HG03342 (cell line): ENCODE data around the gene RXRA.
A peak's percentile ranks its signal among the peaks of the same experiment; 100 is the strongest.

ENCODE experiments used
- ATAC-seq: cut with Tn5 transposase; IDR thresholded peaks from one replicate; pipeline ENCODE4 v1.9.1; 2021; ENCODE audit warnings: mild to moderate bottlenecking, moderate library complexity; ENCODE audit not compliant: unreplicated experiment

The RXRA gene

DNA sequence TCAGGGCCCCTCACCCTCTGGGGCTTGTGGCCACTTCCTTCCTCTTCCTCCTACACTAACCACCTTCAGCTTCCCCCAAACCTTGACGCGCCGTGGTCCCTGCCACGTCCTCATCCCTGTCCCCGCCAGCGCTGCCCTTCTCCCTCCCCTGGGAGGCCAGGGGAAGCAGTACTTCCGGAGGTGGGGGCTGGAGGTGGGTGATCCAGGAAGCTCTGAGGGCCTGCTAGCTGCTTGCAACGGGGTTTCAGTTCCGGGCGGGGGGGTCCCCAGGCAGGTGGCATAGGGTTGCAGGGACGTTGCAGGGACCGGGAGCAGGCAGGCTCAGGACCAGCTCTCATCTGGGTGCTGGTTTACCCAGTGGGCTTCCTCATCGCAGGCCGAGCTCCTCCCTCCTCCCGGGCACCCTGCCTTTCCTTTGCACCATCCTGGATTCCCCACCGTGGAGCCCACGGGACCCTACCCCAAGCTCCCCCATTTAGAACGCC is 70.0 kb downstream of the RXRA start:
- peak; percentile 41 for ATAC-seq

DNA sequence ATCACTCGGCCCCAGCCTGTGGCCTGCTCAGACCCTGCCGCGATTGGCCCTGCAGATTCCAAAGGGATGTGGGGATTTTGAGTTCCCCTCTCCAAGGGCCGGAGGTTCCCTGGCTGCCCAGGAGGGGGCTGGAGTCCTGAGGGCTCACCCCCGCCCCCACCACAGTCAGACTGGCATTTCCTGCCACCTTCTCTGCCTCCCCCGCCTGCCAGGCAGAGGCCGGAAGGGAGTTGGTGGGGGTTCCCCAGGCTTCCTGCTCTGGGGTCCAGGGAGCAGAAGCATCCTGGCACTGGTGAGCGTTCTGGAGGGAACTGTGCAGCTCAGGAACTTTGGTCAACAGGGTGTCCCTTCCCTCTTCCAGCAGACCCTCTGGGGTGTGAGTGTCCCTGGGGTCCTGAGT is 70.6 kb downstream of the RXRA start:
- ATAC-seq = no peak

DNA sequence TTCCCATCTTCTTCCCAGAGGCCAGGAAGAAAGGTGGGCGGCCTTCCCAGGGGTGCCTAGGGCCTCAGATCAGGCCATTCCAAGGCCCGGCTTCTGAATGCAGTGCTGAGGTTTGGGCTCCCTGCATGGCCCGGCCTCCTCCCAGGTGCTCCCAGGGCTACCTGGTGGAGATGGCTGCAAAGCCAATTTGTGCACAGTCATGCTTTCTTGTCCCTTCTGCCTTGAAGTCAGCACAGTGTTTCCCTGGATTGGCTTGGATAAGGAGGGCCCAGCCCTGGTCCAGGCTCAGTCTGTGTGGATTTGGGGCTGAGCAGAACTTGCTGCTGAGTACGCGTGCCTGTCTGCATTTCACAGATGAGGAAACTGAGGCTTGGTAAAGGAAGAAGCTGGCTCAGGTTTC is 72.5 kb downstream of the RXRA start:
- ATAC-seq = no peak

DNA sequence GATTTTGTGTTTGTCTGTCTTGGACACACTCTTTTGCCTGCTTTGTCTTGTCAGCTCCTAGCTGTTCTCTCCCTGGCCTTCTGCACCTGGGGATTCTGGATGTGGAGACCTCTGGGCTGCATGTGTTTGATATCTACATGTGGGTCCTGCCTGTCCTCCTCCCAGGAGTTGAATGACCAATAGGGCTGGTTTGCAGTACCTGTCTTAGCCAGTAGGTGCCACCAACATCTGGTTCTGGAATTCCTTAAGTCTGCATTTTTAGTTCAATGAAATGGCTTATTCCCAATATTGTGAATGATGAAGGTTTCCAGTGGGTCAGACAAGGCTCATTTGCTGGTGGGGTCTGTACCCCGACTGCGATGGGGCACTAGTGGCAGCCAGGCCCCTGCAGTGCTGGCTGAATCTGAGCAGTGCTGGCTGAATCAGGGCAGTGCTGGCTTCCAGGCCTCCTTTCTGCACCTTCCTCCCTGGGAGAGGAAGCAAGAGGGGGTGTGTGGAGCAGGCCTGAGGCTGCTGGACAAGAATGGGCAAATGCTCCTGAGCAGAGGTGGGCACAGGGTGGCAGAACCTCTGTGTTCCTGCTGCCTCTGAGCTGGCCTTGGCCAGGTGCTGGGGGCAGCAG is 73.3 kb downstream of the RXRA start:
- ATAC-seq = no peak

DNA sequence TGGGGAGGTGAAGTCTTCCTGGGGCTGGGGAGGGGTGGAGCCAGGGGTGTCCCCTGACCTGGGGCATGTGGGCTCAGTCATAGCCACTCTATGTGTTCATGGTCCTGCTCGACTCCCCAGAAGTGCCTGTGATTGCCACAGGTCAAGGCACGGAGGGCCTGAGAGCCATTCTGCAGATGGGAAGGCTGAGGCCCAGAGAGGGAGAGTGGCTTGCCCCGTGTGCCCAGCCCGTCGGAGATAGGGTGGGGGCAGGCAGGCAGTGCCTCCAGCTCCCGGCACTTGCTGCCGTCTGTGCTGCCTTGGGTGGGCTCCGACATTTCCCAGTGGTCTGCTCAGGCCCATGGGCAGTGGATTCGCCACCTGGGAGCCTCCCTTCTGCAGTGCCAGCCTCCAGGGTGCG is 74.0 kb downstream of the RXRA start:
- ATAC-seq = no peak

DNA sequence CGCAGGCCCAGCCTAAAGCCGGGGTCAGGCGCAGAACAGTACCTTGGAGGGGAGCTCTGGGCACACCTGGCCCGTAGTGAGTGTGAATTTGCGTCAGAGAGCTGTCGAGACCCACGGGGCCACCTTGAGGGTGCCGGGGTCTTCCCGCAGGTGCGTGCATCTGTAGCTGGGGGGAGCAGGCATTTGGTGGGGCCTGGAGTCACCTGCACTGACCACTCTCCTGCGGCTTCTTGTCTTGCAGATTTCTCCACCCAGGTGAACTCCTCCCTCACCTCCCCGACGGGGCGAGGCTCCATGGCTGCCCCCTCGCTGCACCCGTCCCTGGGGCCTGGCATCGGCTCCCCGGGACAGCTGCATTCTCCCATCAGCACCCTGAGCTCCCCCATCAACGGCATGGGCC is 75.1 kb downstream of the RXRA start:
- ATAC-seq = no peak

DNA sequence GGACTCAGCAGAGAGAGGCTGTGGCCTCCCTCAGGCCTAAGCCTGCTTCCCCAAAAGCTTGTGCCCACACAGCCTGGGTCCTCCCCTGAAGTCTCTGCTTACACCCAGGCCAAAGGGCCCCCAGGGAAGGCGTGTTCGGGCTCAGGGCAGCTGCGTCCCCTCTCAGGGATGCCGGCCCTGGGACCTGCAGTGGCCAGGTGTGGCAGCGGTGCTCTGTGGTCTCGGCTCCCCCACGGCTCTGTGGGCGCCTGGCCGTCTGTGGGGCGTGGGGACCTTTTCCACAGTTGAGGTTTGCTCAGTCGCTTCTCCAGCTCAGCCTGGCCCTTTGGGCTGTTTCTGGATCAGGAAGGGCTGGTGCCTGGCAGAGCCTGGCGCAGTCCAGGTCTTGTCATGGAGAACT is 75.9 kb downstream of the RXRA start:
- ATAC-seq = no peak

DNA sequence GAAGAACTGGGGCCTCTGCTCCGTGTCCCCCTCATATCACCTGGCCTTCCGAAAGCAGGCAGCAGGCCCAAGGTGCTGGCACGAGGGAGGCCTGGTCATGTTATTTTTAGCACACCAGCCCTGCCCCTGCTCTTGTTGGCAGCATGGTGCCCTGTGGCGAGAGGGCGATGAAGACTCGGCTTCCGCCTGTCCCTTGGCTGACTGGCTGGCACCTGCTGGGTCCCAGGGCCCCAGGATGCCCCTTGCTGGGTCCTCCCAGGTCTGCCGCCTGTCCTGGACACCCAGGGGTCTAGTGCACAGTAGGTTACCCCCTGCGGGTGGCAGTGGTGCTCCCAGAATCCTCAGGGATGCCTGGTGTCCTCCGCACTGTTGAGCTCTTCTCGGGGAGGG is 77.0 kb downstream of the RXRA start:
- ATAC-seq = no peak

DNA sequence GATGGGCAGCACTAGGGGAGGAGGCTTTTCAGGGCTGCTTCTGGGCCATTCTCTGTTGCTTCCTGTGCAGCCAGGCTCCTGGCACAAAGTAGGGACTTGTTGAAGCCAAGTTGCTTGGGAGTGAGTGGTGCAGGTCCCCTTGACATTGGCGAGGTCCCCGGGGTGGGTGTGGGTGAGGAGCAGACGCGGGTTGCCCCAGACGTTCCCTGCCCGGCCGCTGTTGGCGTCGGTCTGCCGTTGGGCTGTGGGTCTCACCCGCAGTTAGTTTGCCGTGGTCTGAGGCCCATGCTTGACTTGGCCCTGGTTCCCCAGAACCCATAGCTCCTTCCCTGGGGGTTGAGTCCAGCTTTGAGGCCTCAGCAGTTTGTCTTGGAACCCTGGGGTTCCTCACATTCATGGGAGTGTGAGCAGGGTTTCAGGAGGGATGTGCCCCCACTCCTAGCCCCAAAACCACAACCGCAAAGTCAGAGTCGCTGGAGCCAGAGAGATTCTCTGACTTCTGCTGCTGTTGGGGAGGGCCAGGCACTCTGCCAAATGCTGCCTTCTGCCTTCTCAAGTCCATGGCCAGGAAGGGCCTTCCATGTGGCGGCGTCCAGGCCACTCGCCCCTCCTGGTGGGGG is 77.5 kb downstream of the RXRA start:
- ATAC-seq = no peak

DNA sequence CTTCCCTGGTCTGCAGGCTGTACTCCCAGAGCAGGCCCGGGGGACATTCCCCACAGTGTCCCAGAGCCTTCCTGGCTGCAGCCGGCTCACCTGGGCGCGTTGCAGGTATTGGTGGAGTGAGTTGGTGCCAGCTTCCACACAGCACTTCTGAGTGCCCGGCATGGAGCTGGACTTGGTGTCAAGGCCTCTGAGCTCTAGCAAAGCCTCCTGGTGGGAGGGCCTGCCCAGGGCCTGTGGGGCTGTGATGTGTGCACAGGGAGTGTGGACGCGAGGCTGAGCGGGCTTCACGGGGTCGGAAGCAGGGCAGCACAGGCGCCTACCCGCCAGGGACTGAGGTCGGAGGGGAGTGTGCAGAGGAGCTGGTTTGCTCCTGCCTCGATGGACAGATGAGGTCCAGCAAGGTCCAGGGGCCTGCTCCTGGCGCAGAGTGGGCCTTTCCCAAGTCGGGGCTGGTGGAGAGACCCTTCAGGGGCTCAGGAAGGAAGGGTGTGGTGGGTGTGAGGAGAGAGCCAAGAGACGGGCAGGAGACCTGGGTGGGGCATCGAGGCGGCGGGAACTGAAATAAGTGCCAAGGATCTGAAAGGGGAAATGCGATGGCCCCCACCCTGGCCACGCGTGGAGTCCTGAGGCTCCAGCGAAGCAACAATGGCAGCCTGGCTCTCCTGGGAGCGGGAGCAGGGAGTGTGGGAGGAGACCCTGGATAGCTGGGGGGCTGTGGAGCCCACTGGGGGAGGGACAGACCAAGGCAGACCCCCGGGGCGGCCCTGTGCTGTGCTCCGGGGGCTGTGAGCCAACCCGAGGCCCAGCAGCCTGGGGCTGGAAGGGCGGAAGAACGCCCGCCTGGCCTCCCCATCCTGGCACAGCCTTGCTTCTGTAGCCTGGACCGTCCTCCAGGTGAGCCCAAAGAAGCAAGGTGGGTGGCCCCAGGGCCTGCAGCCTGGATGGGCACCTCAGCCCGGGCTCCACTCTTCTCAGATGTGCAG is 78.4 kb downstream of the RXRA start:
- no peak for ATAC-seq

DNA sequence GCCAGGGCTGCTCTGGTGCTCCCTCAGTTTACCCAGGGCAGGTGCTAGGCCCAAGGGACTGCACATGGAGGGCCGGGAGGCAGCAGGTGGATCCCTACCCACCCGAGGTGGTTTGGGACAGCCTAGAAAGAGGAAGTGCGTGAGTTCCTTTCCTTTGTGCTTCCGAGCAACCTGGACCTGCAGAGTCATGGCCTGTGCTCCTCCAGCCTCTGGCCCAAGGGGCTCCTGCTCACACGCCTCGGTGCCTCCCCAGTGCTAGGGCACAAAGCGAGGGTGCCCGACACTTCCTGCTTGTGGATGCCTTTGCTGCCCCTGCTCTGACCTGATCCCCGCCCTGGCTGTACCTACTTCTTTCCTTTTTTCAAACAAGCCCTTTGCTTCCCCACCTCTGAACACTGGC is 79.3 kb downstream of the RXRA start:
- ATAC-seq = no peak

DNA sequence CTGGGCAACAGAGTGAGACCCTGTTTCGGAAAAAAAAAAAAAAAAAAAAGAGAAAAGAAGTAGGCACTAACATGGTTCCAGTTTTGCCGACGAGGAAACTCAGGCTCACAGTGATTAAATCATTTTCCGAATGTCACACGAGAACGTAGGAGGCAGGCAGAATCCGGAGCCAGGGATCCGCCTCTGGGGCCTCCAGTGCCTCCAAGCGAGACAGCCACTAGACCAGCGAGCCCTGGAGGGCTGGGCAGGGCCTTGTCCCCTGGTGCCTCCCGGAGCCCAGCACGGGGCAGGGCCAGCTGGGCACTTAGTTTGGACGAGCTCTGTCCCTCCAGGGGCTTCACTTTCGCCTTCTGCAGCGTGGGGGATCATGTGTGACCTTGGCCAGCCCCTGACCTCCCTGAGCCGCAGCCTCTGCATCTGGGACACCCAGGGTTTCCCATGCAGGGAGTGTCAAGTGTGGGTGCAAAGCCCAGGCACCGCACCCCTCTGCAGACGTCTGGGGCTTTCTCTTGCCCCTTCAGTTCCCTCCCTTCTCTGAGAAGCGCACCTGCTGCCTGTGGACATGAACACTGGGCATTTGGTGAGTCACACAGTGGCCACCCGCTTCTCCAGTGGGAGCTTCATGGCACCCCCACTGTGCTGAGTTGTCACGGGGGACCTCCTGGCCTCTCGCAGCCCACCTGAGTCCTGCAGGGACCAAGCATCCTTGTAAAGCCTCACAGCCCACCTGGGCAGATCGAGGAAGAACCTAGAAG is 80.3 kb downstream of the RXRA start:
- no peak for ATAC-seq

DNA sequence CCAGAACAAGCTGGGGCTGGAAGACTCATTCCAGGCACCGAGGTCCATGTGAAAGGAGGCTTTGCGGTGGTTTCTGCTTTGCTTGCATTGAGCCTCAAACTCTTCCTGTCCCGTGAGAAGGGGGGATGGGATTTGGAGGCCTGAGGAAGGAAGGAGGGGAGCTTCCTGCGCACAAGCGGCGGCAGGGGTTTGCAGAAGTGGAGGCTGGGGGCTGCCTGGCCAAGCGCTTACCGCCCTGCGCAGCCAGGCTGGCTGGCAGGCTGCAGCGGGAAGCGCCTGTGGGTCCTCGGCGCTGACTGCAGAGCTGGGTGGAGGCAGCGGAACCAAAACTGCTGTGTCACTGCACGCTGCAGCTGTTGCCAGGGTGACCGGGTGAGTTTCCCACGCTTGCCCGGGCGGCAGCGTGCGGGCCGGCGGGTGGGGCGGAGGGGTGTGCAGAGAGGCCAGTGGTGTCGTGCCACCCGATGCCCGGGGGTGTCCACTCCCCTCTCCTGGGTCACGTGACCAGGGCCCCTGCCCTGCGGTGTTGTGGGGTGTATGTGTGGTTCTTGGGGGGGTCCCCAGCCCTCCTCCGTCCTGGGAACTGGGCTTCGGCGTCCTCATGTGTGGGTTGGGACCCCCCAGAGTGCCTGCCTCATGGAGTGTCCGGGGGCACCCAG is 81.0 kb downstream of the RXRA start:
- ATAC-seq = peak; percentile 81

DNA sequence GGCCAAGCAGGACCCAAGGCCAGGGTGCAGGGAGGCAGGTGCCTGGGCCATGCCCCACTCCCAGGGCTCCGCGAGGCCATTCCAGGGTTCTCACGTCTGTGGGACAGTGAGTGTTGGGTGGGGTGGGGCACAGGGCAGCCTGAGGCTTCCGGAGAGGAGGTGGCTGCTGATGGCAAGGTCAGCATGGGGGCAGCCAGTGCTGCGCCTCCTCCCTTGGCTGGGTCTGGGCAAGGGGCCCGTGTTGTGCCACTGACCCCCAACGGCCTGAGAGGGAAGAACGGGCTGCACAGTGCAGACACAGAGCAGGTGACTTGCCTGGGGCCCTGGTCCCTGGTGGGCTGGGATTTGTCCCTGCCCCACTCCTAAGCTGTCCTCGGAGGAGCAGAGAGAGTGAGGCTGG is 82.1 kb downstream of the RXRA start:
- ATAC-seq = no peak

DNA sequence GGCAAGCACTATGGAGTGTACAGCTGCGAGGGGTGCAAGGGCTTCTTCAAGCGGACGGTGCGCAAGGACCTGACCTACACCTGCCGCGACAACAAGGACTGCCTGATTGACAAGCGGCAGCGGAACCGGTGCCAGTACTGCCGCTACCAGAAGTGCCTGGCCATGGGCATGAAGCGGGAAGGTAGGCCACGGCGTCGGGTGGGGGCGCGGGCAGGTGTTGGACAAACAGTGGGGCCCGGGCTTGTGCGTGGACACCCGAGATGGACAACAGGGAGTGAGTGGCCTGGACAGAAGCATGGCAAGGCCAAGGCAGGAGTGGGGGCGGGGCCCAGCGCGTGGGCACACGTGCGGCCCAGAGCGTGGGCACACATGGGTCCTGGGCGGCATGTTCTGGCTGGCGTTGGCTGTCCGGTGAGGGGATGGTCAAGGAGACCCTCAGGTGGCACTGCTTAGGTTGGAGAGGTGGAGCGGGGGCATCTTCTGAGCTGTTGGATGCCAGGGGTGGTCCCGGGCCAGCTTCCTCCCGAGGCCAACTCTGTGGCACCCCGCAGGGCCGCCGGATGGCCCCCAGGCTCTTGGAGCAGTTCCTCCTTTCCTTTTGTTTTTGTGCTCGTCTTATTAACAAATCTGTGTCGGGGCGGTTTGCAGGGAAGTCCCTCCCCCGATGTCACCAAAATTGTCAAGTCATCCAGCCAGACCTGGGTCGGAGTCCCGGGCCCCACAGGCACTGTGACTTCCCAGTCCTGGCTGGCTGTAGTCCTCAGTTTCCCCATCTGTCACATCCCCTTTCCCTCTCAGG is 82.9 kb downstream of the RXRA start:
- ATAC-seq = no peak

DNA sequence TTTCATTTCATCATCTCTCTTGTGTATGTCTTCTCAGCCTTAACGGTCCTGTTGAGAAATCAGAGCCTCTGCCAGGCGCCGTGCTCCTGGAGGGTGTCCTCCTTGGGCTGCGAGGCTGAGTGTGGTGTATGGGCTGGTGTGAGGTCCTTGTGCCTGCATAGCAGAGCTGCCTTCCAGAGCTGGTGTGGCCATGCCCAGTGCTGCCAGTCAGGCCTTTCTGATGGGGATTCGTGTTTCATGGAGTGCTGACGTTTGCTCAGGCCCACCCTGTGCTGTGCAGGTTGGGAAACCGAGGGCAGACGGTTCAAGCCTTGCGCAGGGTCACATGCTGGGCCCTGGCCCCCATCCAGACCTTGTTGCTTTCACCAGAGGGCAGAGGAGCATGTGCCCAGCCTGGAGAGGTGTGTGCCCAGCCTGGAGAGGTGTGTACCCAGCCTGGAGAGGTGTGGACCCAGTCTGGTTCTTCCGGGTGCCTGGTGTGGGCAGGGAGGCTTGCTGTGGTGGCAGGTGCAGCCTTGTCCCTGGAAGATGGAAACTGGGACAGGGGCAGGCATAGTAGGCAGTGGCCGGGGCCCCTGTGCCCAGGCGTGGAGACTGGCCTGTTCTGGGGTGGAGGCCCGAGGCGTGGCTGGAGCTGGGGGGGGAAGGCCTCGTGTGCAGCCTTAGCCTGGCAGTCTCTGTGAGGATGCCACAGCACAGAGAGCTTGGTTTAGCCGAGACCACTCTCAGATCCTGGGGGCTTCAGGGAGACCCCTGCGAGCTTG is 84.0 kb downstream of the RXRA start:
- no peak for ATAC-seq

DNA sequence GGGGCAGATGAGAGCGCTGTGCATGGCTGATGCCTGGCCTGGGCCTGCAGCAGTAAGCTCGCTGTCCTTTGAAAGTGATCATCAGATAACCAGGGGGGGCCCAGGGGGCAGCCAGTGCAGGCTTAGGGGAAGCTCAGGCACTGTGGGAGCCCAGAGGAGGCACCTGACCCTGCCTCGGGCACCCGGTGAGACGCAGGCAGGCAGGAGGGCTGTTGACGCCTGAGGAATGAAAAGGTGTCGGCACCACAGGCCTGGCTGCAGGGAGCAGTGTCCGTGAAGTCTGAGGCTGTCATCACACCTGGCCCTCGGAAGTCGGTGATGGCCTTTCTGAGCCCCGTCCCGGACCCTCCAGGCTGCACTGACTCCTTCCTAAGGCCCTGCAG is 84.6 kb downstream of the RXRA start:
- no peak for ATAC-seq

DNA sequence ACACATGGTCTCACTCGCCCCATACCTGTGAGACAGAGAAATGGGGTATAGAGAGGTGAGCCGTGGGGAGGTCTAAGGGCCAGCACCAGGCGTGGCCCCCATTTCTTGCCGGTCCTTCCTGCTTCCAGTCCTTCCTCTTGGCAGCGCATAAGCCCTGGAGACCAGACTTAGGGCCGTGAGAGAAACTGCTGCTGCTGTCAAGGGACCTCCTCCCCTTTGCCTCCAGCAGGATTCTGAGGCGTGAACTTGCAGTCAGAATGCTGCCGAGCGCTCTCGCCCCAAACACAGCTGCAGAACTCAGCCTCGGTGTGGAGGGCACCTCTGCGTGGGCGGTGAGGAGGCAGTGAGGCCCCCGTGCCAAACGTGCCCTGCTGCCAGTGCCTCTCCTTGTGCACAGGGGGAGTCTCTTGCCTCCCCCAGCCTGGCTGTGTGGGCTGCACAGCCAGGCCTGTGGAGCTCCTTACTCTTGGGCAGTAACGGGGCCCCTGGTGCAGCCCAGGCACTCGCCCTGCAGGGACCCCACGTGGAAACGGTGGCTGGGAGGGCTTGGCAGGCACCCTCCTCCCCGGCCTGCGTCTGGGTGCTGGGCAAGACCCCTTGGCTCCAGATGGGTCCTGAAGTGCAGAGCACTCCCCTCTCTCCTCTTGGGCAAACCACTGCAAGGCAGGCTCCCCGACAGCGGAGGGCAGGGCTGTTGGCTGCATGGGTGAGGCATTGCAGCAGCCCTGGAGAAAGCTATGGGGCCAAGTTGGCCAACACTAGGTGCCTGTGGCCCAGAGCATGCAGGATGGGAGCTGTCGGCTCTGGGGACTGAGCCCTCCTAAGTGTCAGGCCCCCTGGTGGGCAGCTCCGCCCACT is 85.4 kb downstream of the RXRA start:
- no peak for ATAC-seq
